ENCODE results near the gene TUBB. TPM values are rescaled to one million over a fixed set of nuclear protein-coding genes. Genes with fewer than 3 reads are reported as not detected.

Gene TUBB
- total and polyA plus RNA-seq, 9 of the 15 experiments (the other 6 are each of a cell fraction or from before 2014, with no cell fraction given) = 971 to 2,870 (median 1,478) TPM

GRCh38 chr6:30744054-30744805 lies 24.1 kb downstream of the TUBB start, which contains the start of gene IER3 (continued):
- no peak for TF ChIP-seq ZNF512 (tag; IDR thresholded peaks at IDR 0.05)
- TF ChIP-seq MCM5 (IDR thresholded peaks at IDR 0.05; ENCODE audit: low read depth) = no peak
- TF ChIP-seq NR1H2 (CRISPR knock-in tag; IDR thresholded peaks at IDR 0.05) = 0 out of 2 replicates have a peak, but pooled peaks have one; percentile 61
- no peak for TF ChIP-seq EHMT2 (IDR thresholded peaks at IDR 0.05)
- peak; percentile 97 for TF ChIP-seq CBX1 (IDR thresholded peaks at IDR 0.05; ENCODE audit: low read depth)
- TF ChIP-seq, protein P1, sequence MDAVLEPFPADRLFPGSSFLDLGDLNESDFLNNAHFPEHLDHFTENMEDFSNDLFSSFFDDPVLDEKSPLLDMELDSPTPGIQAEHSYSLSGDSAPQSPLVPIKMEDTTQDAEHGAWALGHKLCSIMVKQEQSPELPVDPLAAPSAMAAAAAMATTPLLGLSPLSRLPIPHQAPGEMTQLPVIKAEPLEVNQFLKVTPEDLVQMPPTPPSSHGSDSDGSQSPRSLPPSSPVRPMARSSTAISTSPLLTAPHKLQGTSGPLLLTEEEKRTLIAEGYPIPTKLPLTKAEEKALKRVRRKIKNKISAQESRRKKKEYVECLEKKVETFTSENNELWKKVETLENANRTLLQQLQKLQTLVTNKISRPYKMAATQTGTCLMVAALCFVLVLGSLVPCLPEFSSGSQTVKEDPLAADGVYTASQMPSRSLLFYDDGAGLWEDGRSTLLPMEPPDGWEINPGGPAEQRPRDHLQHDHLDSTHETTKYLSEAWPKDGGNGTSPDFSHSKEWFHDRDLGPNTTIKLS (IDR thresholded peaks at IDR 0.05; ENCODE audit: borderline replicate concordance, low read depth) = no peak
- no peak for TF ChIP-seq ZNF212 (CRISPR knock-in tag; IDR thresholded peaks at IDR 0.05)
- TF ChIP-seq ZNF124 (CRISPR knock-in tag; IDR thresholded peaks at IDR 0.05) = no peak
- TF ChIP-seq SIN3B (IDR thresholded peaks at IDR 0.05; ENCODE audit: low read depth) = no peak
- no peak for TF ChIP-seq ZFP30 (CRISPR knock-in tag; IDR thresholded peaks at IDR 0.05; ENCODE audit: borderline replicate concordance)
- TF ChIP-seq DNMT1 (IDR thresholded peaks at IDR 0.05) = no peak
- TF ChIP-seq TRIM24 (IDR thresholded peaks at IDR 0.05) = peak in 1 of 2 experiments; percentile 42; a peak in 2 of 4 replicates
- no peak for TF ChIP-seq ZNF77 (CRISPR knock-in tag; IDR thresholded peaks at IDR 0.05)
- no peak for TF ChIP-seq SAFB (IDR thresholded peaks at IDR 0.05; ENCODE audit: borderline replicate concordance, low read depth, low read length)
- 0 out of 2 replicates have a peak, but pooled peaks have one; percentile 49 for TF ChIP-seq FOXP1 (CRISPR knock-in tag; IDR thresholded peaks at IDR 0.05)
- TF ChIP-seq ZNF764 (CRISPR knock-in tag; IDR thresholded peaks at IDR 0.05; ENCODE audit: low read depth) = peak; percentile 72; the same call in 1 of the 2 replicates
- peak; percentile 67; the same call in 1 of the 2 replicates for TF ChIP-seq ZFX (CRISPR knock-in tag; IDR thresholded peaks at IDR 0.05)
- TF ChIP-seq ZBTB2 (IDR thresholded peaks at IDR 0.05) = no peak
- TF ChIP-seq NCOA6 (IDR thresholded peaks at IDR 0.05) = no peak
- TF ChIP-seq SNIP1 (IDR thresholded peaks at IDR 0.05; ENCODE audit: low read depth) = no peak
- TF ChIP-seq TAL1 (IDR thresholded peaks at IDR 0.05) = 0 out of 2 replicates have a peak, but pooled peaks have one; percentile 1
- no peak for TF ChIP-seq ZNF280A (IDR thresholded peaks at IDR 0.05; ENCODE audit: low read depth, partially characterized antibody)
- TF ChIP-seq KLF10 (CRISPR knock-in tag; IDR thresholded peaks at IDR 0.05) = no peak
- peak; percentile 78 for TF ChIP-seq EP400 (IDR thresholded peaks at IDR 0.05)

All from K562 (cell line).